ENCODE data around the gene DMRTC2.

The DMRTC2 gene

GRCh38 chr19:41887711-41888382 is 43.0 kb downstream of the DMRTC2 start:
- no peaks in the 10 kb centered on the region for H3K9me3 ChIP-seq
- H3K36me3 ChIP-seq = peaks cover 70% of the 10 kb centered on the region
- no peak overlapping the region for H3K4me3 ChIP-seq (ENCODE audit: low read depth in 1 of 2, low read length in 1 of 2)
- no peak for TF ChIP-seq CTCF (IDR thresholded peaks at IDR 0.05)
- no peaks in the 10 kb centered on the region for H3K27me3 ChIP-seq
- peak overlapping the region; percentile 61 for H3K27ac ChIP-seq
- peaks cover 39 to 47% of the 10 kb centered on the region in 2 experiments for H3K4me1 ChIP-seq (ENCODE audit: control insufficient read depth in 1 of 2, insufficient read depth in 1 of 2, low read depth in 1 of 2, low read length in 1 of 2)

- H3K9me3 ChIP-seq = no peaks in the 10 kb centered on the region
- H3K4me3 ChIP-seq (ENCODE audit: low read depth in 1 of 2, low read length in 1 of 2) = no peak overlapping the region
- no peak for TF ChIP-seq CTCF (IDR thresholded peaks at IDR 0.05)
- peaks cover 39 to 41% of the 10 kb centered on the region in 2 experiments for H3K4me1 ChIP-seq (ENCODE audit: control insufficient read depth in 1 of 2, insufficient read depth in 1 of 2, low read depth in 1 of 2, low read length in 1 of 2)
- peak overlapping the region; percentile 61 for H3K27ac ChIP-seq
- H3K36me3 ChIP-seq = peaks cover 77% of the 10 kb centered on the region
- H3K27me3 ChIP-seq = no peaks in the 10 kb centered on the region
Observed at GRCh38 chr19:41888926-41889325, 44.1 kb downstream of the DMRTC2 start.

GRCh38 chr19:41889896-41890295 is 45.1 kb downstream of the DMRTC2 start:
- peaks cover 85% of the 10 kb centered on the region for H3K36me3 ChIP-seq
- peaks cover 32% of the 10 kb centered on the region in 2 experiments for H3K4me1 ChIP-seq (ENCODE audit: control insufficient read depth in 1 of 2, insufficient read depth in 1 of 2, low read depth in 1 of 2, low read length in 1 of 2)

GRCh38 chr19:41890936-41891335 is 46.1 kb downstream of the DMRTC2 start:
- H3K36me3 ChIP-seq = peaks cover 85% of the 10 kb centered on the region
- no peaks in the 10 kb centered on the region for H3K27me3 ChIP-seq
- peaks cover 7% of the 10 kb centered on the region for H3K9me3 ChIP-seq
- no peak for TF ChIP-seq CTCF (IDR thresholded peaks at IDR 0.05)
- H3K4me1 ChIP-seq (ENCODE audit: control insufficient read depth in 1 of 2, insufficient read depth in 1 of 2, low read depth in 1 of 2, low read length in 1 of 2) = peaks cover 21 to 22% of the 10 kb centered on the region in 2 experiments
- no peak overlapping the region for H3K27ac ChIP-seq
- H3K4me3 ChIP-seq (ENCODE audit: low read depth in 1 of 2, low read length in 1 of 2) = no peak overlapping the region

More at GRCh38 chr19:41889896-41890295, 45.1 kb downstream of the DMRTC2 start:
- TF ChIP-seq CTCF (IDR thresholded peaks at IDR 0.05) = no peak
- H3K4me3 ChIP-seq (ENCODE audit: low read depth in 1 of 2, low read length in 1 of 2) = no peak overlapping the region
- no peaks in the 10 kb centered on the region for H3K9me3 ChIP-seq
- H3K27ac ChIP-seq = no peak overlapping the region
- H3K27me3 ChIP-seq = no peaks in the 10 kb centered on the region

GRCh38 chr19:41892173-41892902 is 47.5 kb downstream of the DMRTC2 start:
- TF ChIP-seq CTCF (IDR thresholded peaks at IDR 0.05) = no peak
- Histone ChIP-seq H3K4me3 (ENCODE audit: low read depth in 1 of 2, low read length in 1 of 2) (no peak overlapping the region), H3K4me1 (ENCODE audit: control insufficient read depth in 1 of 2, insufficient read depth in 1 of 2, low read depth in 1 of 2, low read length in 1 of 2) (peaks cover 7 to 8% of the 10 kb centered on the region in 2 experiments), H3K27ac (no peak overlapping the region), H3K9me3 (peaks cover 7% of the 10 kb centered on the region), H3K36me3 (peaks cover 92% of the 10 kb centered on the region), H3K27me3 (no peaks in the 10 kb centered on the region)

Data from neutrophil (primary cell).